ENCODE results near the gene ZNF653.
A peak's percentile ranks its signal among the peaks of the same experiment; 100 is the strongest.

The ZNF653 gene

DNA sequence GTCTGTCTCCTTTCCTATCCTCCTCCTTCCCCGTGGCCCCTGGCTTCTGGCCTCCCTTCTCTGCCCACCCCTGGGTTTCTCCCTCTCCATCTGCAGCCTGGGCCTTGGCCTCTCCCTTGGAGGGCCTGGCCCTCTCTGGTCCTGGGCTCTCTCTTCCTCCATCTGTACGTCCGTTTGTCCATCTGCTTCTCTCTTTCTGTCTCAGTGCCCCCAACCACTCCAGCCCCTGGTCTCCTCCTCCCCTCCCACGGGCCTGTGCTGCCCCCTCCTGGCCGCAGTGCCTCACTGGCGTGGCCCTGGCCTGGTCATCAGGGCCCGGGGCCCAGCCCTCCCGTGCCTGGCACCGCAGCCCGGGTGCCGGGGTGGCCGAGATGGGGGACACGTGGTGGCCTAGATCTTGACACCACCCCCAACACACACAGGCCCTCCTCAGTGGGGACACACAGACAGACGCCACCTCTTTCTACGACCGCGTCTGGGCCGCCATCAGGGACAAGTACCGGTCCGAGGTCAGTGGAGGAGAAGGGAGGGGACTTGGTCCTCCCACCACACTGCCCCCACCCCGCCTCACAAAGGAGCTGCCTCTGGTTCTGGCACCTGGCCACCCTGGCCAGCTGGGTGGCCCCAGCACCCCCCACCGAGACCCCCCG, 58.9 kb downstream of the ZNF653 start:
- H3K4me3 ChIP-seq (ENCODE audit: low read length): no peak overlapping the region
- TF ChIP-seq CTCF (conservative IDR thresholded peaks at IDR 0.05; ENCODE audit: low read length): peak; percentile 63

GRCh38 chr19:11446271-11446651, 59.4 kb downstream of the ZNF653 start:
- H3K4me3 ChIP-seq (ENCODE audit: low read length): no peak overlapping the region
- TF ChIP-seq CTCF (conservative IDR thresholded peaks at IDR 0.05; ENCODE audit: low read length): no peak
- no peak for DNase-seq (ENCODE audit: low read depth)

More for the DNA sequence above, 58.9 kb downstream of the ZNF653 start:
- no peak for DNase-seq (ENCODE audit: low read depth)

GRCh38 chr19:11445141-11445540, 60.5 kb downstream of the ZNF653 start:
- DNase-seq (ENCODE audit: low read depth): no peak
- no peak overlapping the region for H3K4me3 ChIP-seq (ENCODE audit: low read length)
- TF ChIP-seq CTCF (conservative IDR thresholded peaks at IDR 0.05; ENCODE audit: low read length): no peak

DNA sequence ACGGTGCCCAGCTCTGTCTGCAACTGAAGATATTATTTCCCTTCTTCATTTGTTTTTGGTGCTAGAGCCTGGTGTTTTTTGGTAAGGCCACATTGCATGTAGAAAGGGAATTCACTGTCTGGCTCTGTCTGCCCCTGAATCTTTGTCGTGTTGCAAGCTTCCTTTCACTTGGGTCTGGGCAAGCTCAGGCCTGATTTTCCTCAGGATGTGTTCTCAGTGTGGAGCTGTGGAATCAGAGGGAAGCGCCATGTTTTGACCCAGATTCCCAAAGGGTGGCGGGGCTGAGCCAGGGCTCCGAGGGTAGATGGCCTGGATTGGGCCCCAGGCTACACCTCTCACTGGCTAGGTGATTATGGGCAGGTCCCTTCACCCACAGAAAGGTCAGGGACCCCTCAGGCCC, 61.6 kb downstream of the ZNF653 start:
- DNase-seq (ENCODE audit: low read depth): no peak
- no peak overlapping the region for H3K4me3 ChIP-seq (ENCODE audit: low read length)
- TF ChIP-seq CTCF (conservative IDR thresholded peaks at IDR 0.05; ENCODE audit: low read length): no peak

DNA sequence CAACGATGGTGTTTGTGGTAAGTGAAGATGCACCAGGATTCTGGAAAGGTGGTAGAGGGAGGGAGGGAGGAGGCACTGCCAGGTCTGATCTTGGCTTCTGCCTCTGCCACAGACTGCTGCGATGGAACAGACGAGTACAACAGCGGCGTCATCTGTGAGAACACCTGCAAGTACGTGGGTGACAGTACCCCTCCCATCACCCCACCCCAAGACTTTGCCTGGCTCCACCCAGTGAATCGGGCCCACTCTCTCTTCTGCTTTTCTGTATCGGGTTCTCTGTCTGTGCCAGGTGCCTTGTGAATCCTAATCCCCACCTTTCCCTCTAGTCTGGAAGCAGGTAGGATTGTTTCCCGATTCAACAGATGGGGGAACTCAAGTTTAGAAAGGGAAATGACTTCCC, 67.7 kb downstream of the ZNF653 start:
- TF ChIP-seq CTCF (conservative IDR thresholded peaks at IDR 0.05; ENCODE audit: low read length): no peak
- no peak for DNase-seq (ENCODE audit: low read depth)
- H3K4me3 ChIP-seq (ENCODE audit: low read length): no peak overlapping the region

- H3K4me3 ChIP-seq (ENCODE audit: low read length): peak overlapping the region; percentile 95
- no peak for TF ChIP-seq CTCF (conservative IDR thresholded peaks at IDR 0.05; ENCODE audit: low read length)
- peak; percentile 9 for DNase-seq (ENCODE audit: low read depth)
Observed at GRCh38 chr19:11435833-11436313, 69.8 kb downstream of the ZNF653 start.

DNA sequence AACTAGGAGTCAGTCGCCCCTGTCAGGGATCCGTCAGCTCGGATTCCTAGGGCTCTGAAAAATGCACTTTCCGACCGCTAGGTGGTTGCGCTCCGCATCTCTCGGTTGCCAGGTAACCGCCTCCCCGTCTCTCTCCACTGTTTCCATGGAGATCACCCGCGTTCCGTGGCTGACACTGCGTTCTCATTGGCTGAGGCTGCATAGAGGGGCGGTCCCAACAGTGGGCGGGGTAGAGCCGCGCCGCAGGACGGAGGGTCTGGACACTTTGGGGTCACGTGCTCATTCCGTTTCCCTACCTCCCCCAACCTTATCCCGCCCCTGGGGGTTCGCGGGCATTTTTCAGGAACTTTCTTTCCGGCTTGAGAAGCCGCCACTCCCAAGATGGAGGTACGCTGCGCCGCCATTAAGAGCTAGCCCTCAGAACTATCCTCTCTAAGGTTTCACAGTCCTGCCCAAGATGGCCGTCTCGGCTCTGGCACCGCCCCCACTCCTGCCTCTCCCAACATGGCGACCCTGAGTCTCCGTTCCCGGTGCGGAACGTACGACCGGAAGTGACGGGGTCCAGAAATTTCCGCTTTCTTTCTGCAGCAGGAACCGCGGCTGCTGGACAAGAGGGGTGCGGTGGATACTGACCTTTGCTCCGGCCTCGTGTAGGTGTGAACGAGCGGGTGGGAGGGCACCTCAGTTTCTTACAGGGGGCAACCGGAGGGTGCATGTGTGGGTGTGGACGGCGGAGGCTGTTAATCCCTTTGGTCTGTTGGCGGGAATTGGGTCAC, 70.4 kb downstream of the ZNF653 start, which contains the start of the genes ODAD3 and PRKCSH:
TSS of gene ODAD3 (minus strand) at position 65 of the 776 bp plus-strand sequence. CDS start 105 bp downstream, outside the sequence.
TSS of gene PRKCSH (plus strand) at position 579 of the 776 bp plus-strand sequence. CDS start 483 bp downstream, outside the sequence.
- peak within 1 kb of the TSS; percentile 95 for H3K4me3 ChIP-seq (ENCODE audit: low read length)
- peak; percentile 79 for TF ChIP-seq CTCF (conservative IDR thresholded peaks at IDR 0.05; ENCODE audit: low read length)
- DNase-seq (ENCODE audit: low read depth): peak; percentile 100
